Neural cell (in vitro differentiated cells): ENCODE results near the gene CCL24. TPM values are rescaled to one million over a fixed set of nuclear protein-coding genes. Genes with fewer than 3 reads are reported as not detected.

Experiments used
- H2AFZ ChIP-seq: fragments of 200-600, 300-800 bp; sonication (generic), shearing (Covaris generic); 2 replicates; pipeline ENCODE4 v1.6.0; 2014; ENCODE audit warnings: low read depth, mild to moderate bottlenecking, antibody characterized with exemption, low read length, moderate library complexity
- H3F3A ChIP-seq: fragments of 200-600 bp; shearing (Covaris generic); 2 replicates; pipeline ENCODE4 v1.6.1; 2016; ENCODE audit warnings: mild to moderate bottlenecking, moderate library complexity, mixed read lengths, antibody characterized with exemption, low read length; ENCODE audit not compliant: insufficient read depth, poor library complexity, severe bottlenecking
- H3K27ac ChIP-seq: fragments of 200-600, 300-800 bp; sonication (generic), shearing (Covaris generic); 2 replicates; pipeline ENCODE4 v1.5.1; 2014; ENCODE audit warnings: mild to moderate bottlenecking, low read length, moderate library complexity
- H3K27me3 ChIP-seq: fragments of 300-800, 200-600 bp; sonication (generic), shearing (Covaris generic); 2 replicates; pipeline ENCODE4 v1.6.0; 2014; ENCODE audit warnings: mild to moderate bottlenecking, low read depth, low read length, moderate library complexity; ENCODE audit not compliant: insufficient read depth
- H3K36me3 ChIP-seq: fragments of 300-800, 200-600 bp; sonication (generic), shearing (Covaris generic); 2 replicates; pipeline ENCODE4 v1.5.1; 2014; ENCODE audit warnings: mild to moderate bottlenecking, antibody characterized with exemption, low read length, moderate library complexity; ENCODE audit not compliant: insufficient read depth
- H3K4me2 ChIP-seq: fragments of 300-800, 200-600 bp; sonication (generic), shearing (Covaris generic); 2 replicates; pipeline ENCODE4 v1.6.0; 2014; ENCODE audit warnings: mild to moderate bottlenecking, low read length
- H3K4me3 ChIP-seq: fragments of 300-800, 200-600 bp; sonication (generic), shearing (Covaris generic); 2 replicates; pipeline ENCODE4 v1.5.1; 2014; ENCODE audit warnings: mild to moderate bottlenecking, low read length, moderate library complexity
- H3K79me2 ChIP-seq: fragments of 200-600 bp; shearing (Covaris generic); replicated peaks from 2 replicates; pipeline ENCODE4 v1.6.0; 2014; ENCODE audit warnings: mild to moderate bottlenecking, low read length, moderate library complexity; ENCODE audit not compliant: insufficient read depth
- H3K9ac ChIP-seq: fragments of 300-800, 200-600 bp; sonication (generic), shearing (Covaris generic); 2 replicates; pipeline ENCODE4 v1.6.1; 2016; ENCODE audit warnings: mild to moderate bottlenecking, low read length, mixed read lengths
- H3K9me2 ChIP-seq: fragments of 200-600 bp; shearing (Covaris generic); 2 replicates; pipeline ENCODE4 v1.6.1; 2016; ENCODE audit warnings: mild to moderate bottlenecking, low read length, mixed read lengths; ENCODE audit not compliant: insufficient read depth
- H3K9me3 ChIP-seq: fragments of 200-600, 300-800 bp; sonication (generic), shearing (Covaris generic); 2 replicates; pipeline ENCODE4 v1.6.1; 2016; ENCODE audit warnings: mild to moderate bottlenecking, mixed run types, low read length, moderate library complexity, mixed read lengths
- H4K20me1 ChIP-seq: fragments of 200-600 bp; shearing (Covaris generic); 2 replicates; pipeline ENCODE4 v1.6.1; 2016; ENCODE audit warnings: mild to moderate bottlenecking, mixed run types; ENCODE audit not compliant: insufficient read depth
- CTCF ChIP-seq: fragments of 450-650 bp; IDR thresholded peaks from 2 replicates; pipeline ENCODE4 v1.5.1; 2014; ENCODE audit warnings: antibody characterized with exemption, mild to moderate bottlenecking, moderate library complexity; ENCODE audit not compliant: poor library complexity, severe bottlenecking
- EP300 ChIP-seq: fragments of 450-650 bp; conservative IDR thresholded peaks from 2 replicates; pipeline ENCODE4 v1.6.1; 2014; ENCODE audit warnings: antibody characterized with exemption, mild to moderate bottlenecking, moderate library complexity; ENCODE audit not compliant: poor library complexity, severe bottlenecking
- EZH2 ChIP-seq: fragments of 200-600, 300-800 bp; shearing (Covaris generic), sonication (generic); IDR thresholded peaks from 2 replicates; pipeline ENCODE4 v1.6.1; 2014; ENCODE audit warnings: antibody characterized with exemption, low read length, borderline replicate concordance, mild to moderate bottlenecking; ENCODE audit not compliant: insufficient read depth, poor library complexity, severe bottlenecking
- MXI1 ChIP-seq: fragments of 450-650 bp; conservative IDR thresholded peaks from 2 replicates; pipeline ENCODE4 v1.6.1; 2014; ENCODE audit warnings: antibody characterized with exemption, mild to moderate bottlenecking; ENCODE audit not compliant: poor library complexity, severe bottlenecking
- POLR2AphosphoS5 ChIP-seq: IDR thresholded peaks from 2 replicates; pipeline ENCODE4 v1.6.1; 2012
- RAD21 ChIP-seq: fragments of 450-650 bp; conservative IDR thresholded peaks from 2 replicates; pipeline ENCODE4 v1.6.1; 2014; ENCODE audit warnings: antibody characterized with exemption, mild to moderate bottlenecking, moderate library complexity
- REST ChIP-seq: IDR thresholded peaks from 2 replicates; pipeline ENCODE4 v1.6.1; 2012; ENCODE audit warnings: borderline replicate concordance
- SMC3 ChIP-seq: fragments of 450-650 bp; conservative IDR thresholded peaks from 2 replicates; pipeline ENCODE4 v1.6.1; 2014; ENCODE audit warnings: antibody characterized with exemption, mild to moderate bottlenecking, moderate library complexity; ENCODE audit not compliant: poor library complexity
- TAF1 ChIP-seq: IDR thresholded peaks from 2 replicates; pipeline ENCODE4 v1.6.1; 2012; ENCODE audit warnings: low read depth
- polyA plus RNA-seq: library from polyadenylated mRNA; depleted of rRNA; stranded (reverse); fragments of >200 nt; gene quantifications from 2 replicates; pipeline ENCODE4 v1.2.3, GENCODE V29; 2014

The CCL24 gene
- polyA plus RNA-seq, 1 donor from 2014 or later: not detected

- no peaks in the 10 kb centered on the region for H3K27me3 ChIP-seq
- no peak overlapping the region for H3K4me2 ChIP-seq
- no peak for TF ChIP-seq EZH2
- no peak for TF ChIP-seq RAD21
- TF ChIP-seq CTCF: no peak
- no peak for TF ChIP-seq TAF1
- TF ChIP-seq MXI1: no peak
- TF ChIP-seq EP300: no peak
- TF ChIP-seq SMC3: no peak
- no peak for TF ChIP-seq POLR2AphosphoS5
- TF ChIP-seq REST: no peak
- no peak overlapping the region for H2AFZ ChIP-seq
- no peaks in the 10 kb centered on the region for H3K79me2 ChIP-seq
- no peak overlapping the region for H3K4me3 ChIP-seq
- no peaks in the 10 kb centered on the region for H3F3A ChIP-seq
- no peaks in the 10 kb centered on the region for H3K9me3 ChIP-seq
- no peaks in the 10 kb centered on the region for H3K36me3 ChIP-seq
- H4K20me1 ChIP-seq: no peaks in the 10 kb centered on the region
- no peak overlapping the region for H3K27ac ChIP-seq
- no peaks in the 10 kb centered on the region for H3K9me2 ChIP-seq
- no peak overlapping the region for H3K9ac ChIP-seq
Measured at GRCh38 chr7:75823198-75823910, 9.7 kb upstream of the CCL24 start.

- Histone ChIP-seq H3K36me3 (no peaks in the 10 kb centered on the region), H3K9ac (no peak overlapping the region), H3K9me3 (no peaks in the 10 kb centered on the region), H3K27ac (no peak overlapping the region), H3K4me3 (no peak overlapping the region), H3K79me2 (no peaks in the 10 kb centered on the region), H4K20me1 (no peaks in the 10 kb centered on the region), H2AFZ (no peak overlapping the region), H3K4me2 (no peak overlapping the region), H3K9me2 (no peaks in the 10 kb centered on the region), H3F3A (no peaks in the 10 kb centered on the region), H3K27me3 (no peaks in the 10 kb centered on the region)
- TF ChIP-seq EP300 (no peak), SMC3 (no peak), POLR2AphosphoS5 (no peak), REST (no peak), MXI1 (no peak), EZH2 (no peak), TAF1 (no peak), CTCF (no peak), RAD21 (no peak)
Measured at GRCh38 chr7:75820688-75821087, 7.1 kb upstream of the CCL24 start.
